ENCODE results near the gene CADM1. TPM values are rescaled to one million over a fixed set of nuclear protein-coding genes. Genes with fewer than 3 reads are reported as not detected.

Gene CADM1
- polyA plus RNA-seq, 3 donors = 122 to 132 (median 131) TPM

DNA sequence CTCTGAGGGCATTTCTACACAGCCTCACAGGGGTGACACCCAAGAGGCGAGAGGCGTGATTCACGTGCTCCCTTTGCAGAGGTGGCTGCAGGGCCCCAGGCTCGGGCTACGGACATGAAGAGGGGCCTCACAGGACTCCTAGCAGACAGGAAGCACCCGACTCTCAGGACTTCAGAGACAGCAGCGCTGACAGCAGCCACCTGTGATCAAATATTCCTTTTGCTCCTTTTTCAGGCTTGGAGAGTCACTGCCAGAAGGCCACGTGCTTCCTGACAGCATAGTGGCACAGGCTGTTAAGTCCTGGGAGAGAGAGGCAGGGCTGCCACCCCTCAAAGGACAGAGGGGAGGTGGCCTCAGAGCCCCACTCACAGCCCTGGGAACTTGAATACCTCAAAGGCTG, 348.9 kb downstream of the CADM1 start:
- no peak for DNase-seq

DNA sequence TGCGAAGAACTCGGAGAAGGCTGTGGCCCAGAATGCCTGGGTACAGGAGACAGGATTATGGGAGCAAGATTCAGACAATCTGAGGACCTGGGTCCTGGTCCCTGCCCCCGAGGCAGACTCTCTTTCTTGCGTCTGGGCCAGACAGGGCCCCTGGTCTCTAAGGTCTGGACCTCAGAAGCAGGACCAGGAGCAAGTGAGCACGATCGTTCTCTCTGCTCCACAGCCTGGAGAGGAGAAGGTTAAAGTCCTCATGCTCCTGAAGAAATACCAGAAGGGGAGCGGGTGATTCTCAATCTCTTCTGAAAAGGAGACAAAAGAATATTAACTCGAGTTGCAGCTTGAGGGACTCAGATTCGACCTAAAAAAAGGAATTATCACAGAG, 349.9 kb downstream of the CADM1 start:
- no peak for DNase-seq

DNA sequence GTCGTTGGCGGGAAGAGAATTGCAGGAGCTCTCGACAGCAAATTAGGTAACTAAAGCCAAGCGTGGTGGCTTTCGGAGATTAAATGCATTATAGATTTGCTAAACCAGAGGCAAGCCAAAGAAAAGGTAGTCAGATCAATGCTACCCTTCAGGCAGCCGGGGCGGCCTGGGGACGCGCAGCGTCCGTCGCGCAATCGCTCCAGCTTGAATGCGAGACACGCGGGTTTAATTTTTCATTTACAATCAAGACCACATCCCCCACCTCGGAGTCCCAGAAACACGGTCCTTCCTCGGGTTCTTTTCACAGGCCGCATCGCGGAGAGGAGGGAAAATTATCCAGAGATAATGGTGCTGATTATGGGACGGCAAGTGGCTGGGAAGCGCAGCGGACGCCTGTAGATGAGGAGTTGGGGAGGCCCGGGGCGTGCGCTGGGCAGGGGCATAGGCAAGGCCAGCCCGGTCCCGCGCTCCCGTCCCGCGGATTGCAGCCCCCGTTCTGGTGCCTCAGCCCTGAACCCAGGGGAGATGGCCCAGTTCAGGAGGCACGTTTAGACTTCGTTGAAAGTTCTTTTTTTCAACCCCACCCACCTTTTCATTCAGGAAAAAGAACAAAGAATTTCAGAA, 350.4 kb downstream of the CADM1 start:
- no peak for DNase-seq

- DNase-seq = no peak
Observed at GRCh38 chr11:115153135-115153534, 351.1 kb downstream of the CADM1 start.

DNA sequence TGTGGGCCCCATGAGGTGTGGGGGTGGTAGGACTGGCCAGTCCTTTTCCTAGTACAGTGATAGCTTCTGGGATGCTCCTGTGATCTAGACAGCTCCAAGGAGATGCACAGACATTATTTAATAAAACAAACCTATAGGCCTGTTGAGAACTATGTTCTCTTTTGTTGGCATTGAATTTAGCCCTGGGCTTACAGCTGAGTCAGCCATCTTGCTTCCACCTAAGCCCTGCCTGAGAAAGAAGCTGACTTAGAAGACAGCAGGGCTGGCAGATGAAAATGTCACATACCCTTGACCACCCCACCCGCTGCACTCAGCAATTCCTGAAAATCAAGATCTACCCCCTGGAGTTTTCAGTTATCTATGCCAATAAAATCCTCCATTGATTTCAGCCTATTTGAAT, 353.2 kb downstream of the CADM1 start:
- DNase-seq = no peak

GRCh38 chr11:115148691-115149090, 355.5 kb downstream of the CADM1 start:
- DNase-seq = no peak

DNA sequence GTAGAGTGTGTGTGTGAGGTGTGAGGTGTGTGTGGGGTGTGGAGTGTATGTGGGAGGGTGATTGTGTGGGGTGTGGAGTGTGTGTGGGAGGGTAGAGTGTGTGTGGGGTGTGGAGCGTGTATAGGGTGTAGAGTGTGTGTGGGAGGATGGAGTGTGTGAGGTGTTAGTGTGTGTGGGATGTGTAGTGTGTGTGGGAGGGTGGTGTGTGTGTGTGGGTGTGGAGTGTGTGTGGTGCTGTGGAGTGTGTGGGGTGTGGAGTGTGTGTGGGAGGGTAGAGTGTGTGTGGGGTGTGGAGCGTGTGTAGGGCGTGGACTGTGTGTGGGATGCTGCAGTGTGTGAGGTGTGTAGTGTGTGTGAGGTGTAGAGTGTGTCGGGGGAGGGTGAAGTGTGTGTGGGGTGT, 356.1 kb downstream of the CADM1 start:
- no peak for DNase-seq

GRCh38 chr11:115147243-115147807, 356.9 kb downstream of the CADM1 start:
- DNase-seq = no peak

DNA sequence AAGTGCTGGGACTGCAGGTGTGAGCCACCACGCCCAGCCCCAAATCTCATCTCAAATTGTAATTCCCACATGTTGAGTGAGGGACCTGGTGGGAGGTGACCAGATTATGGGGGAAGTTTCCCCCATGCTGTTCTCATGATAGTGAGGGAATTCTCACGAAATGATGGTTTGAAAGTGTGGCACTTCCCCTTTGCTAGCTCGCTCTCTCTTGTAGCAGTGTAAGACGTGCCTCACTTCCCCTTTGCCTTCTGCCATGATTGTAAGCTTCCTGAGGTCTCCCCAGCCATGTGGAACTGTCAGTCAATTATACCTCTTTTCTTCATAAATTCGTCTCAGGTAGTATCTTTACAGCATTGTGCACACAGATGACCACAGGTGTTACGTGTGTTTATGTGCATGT, 357.8 kb downstream of the CADM1 start:
- no peak for DNase-seq

GRCh38 chr11:115145324-115145723, 358.9 kb downstream of the CADM1 start:
- peak; percentile 61 for DNase-seq

DNA sequence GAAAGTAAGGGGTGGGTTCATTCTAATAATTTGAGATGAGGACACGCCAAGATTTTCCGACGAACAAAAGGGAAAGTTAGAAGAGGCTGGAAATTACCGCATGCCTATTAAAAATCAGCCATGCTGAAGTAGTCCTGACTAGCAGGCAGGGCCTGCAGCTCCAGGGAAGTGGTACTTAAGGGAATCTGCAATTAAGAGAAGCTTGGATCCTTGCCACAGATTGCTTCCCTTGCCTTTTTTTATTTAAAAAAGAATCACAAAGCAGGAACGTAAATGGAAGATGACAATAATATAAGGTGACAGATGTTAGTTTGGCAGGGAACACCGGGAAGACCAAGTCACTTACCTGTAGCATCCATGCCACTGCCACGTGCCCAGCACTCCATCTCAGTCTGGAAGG, 359.3 kb downstream of the CADM1 start:
- DNase-seq = no peak

- no peak for DNase-seq
Observed at GRCh38 chr11:115144014-115144413, 360.2 kb downstream of the CADM1 start.

DNA sequence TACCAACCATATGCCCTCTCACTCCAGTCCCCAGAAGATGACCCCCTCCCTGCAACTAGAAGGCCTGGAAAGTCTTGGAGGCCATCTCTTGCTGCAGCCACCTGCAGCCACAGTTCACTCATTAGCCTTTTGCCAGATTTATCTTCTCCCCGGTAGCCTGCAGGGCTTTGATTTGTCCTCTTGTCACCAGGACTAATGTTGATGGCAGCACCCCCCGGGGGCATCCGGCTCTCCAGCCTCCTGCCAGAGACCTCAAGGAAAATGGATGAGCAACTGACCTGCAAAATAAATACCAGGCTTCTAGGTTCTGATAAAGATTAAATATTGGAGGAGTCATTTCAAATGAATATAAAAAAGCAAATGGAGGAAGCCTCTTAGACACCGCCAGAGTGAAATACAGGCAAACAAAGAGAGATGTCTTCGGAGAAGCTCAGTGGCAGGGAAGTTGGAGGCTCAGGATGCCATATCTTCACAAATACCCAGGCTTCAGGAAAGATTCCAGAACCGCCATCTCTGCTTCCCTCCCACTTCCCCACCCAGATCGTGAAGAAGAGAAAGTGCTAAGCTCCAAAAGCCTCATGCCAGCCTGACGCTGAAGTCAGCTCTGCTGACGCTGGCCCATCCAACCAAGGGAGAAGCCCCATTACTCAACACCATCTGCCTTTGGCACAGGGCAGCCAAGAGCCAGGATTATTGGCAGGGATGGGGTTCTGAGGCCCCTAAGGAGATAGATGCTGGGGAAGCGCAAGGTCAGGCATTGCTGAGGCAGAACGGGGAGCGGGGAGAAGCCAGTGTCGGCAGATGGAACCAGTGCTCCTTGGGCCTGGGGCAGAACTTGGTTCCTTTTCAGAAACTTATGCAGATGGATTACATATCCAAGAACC, 362.7 kb downstream of the CADM1 start:
- no peak for DNase-seq

DNA sequence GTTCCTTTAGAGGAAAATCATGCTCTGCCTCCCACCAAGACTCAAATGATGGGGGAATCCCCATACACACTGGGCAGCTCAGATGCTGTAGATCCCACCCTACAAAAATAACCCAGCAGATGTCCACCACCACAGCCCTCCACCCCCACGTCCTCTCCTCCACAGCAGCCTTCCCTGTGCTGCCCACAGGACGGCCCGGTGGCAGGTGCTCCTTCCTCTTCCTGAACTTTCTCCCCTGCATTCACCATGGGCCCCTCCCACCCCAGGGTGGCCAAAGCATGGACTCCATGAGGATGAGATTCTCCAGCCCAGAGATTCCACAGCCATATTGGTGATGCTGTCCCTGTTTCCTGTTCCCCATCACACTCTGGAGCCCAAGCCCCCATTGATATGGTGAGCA, 368.3 kb downstream of the CADM1 start:
- DNase-seq = no peak

DNA sequence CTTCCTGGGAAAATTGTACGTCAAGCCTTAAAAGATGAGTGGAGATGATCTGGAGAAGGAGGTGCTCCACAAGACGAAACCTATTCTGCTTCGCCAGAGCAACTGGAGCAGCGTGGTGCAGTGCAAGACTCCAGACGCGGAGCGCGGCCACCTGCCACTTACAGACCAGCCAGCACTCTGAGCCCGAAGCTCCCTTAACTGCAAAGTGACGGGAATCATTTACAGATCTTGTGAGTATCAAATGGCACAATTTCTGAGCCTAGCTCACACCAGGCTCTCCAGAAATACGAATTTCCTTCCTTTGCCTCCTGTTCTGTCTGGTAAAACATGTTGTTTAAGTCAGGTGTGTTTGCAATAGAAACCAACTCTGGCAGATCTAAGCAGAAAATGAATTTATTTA, 369.3 kb downstream of the CADM1 start:
- DNase-seq = peak; percentile 51

DNA sequence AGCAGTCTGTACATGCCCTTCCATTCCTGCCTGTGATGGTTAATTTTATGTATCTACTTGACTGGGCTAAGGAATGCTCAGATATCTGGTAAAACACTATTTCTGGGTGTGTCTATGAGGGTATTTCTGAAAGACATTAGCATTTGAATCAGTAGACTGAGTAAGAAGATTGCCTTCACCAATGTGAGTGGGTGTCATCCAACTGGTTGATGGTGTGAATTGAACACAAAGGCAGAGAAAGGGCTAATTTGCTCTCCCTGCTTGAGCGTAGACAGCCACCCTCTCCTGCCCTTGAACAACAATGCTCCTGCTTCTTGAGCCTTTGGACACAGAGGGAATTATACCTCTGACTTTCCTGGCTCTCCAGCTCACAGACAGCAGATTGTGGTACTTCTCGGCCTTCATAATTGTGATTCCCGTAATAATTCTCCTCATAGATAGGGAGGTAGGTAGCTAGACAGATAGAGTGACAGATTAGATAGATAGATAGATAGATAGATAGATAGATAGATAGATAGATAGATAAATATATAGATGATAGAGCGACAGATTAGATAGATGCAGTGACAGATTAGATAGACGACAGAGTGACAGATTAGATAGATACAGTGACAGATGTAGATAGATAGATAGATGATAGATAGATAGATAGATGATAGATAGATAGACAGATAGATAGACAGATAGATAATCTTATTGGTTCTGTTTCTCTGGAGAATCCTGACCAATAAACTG, 370.6 kb downstream of the CADM1 start:
- DNase-seq = no peak

GRCh38 chr11:115132436-115133228, 371.6 kb downstream of the CADM1 start:
- no peak for DNase-seq

GRCh38 chr11:115129473-115130289, 374.5 kb downstream of the CADM1 start:
- DNase-seq = no peak

DNA sequence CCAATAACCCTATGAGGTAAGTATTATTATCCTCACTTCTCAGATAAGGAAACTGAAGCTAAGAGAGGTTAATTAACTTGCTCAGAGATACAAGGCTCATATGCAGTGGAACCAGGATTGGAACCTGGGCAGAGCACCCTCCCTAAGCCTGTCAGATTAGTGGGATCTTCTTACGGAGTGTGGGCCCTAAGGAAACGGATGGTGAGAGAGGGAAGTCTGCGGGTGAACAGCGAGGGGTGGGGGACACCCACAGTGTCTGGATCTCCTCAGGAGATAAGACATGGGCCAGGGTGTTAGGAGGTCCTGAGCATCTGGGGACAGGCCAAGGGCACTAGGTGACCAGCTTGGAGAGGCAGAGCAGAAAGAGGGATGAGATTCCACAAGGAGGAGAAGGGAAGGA, 376.0 kb downstream of the CADM1 start:
- DNase-seq = no peak

GRCh38 chr11:115127790-115128189, 376.4 kb downstream of the CADM1 start:
- DNase-seq = no peak
